CD4-positive, CD25-positive, alpha-beta regulatory T cell (primary cell): Measurements from ENCODE around the gene GOLGA6C. TPM values are rescaled to one million over a fixed set of nuclear protein-coding genes. Genes with fewer than 3 reads are reported as not detected.
A peak's percentile ranks its signal among the peaks of the same experiment; 100 is the strongest.
"Not testable (repeated sequence)": the region's sequence is repeated elsewhere in the genome, so short reads cannot be mapped to it uniquely, and the experiment has no call there.

ENCODE experiments used
- ATAC-seq, 2 donors: fragments of 150-1000 bp; cut with Tn5 transposase; one replicate each; pipeline ENCODE4 v1.10.0; 2021; ENCODE audit warnings: low read depth in 2 of 2, moderate number of reproducible peaks in 2 of 2, moderate library complexity in 1 of 2
- DNase-seq, 3 donors: peaks; one replicate each; pipeline versions ENCODE4 v3.0.0 to v3.0.0-alpha.2; 2012 to 2022; ENCODE audit warnings: mixed read lengths in 1 of 3
- H3K27ac ChIP-seq: one replicate; pipeline ENCODE4 v1.7.0; 2013; ENCODE audit warnings: mild to moderate bottlenecking, low read length; ENCODE audit not compliant: insufficient read depth, poor library complexity, severe bottlenecking
- H3K27me3 ChIP-seq: one replicate; pipeline ENCODE4 v1.7.0; 2013; ENCODE audit warnings: low read length; ENCODE audit not compliant: control insufficient read depth, insufficient read depth
- H3K36me3 ChIP-seq: one replicate; pipeline ENCODE4 v1.7.0; 2013; ENCODE audit warnings: mild to moderate bottlenecking, low read length, moderate library complexity; ENCODE audit not compliant: control insufficient read depth, insufficient read depth
- H3K4me1 ChIP-seq: 2 replicates; pipeline ENCODE4 v1.7.0; 2013; ENCODE audit warnings: mild to moderate bottlenecking, low read length; ENCODE audit not compliant: insufficient read depth, control insufficient read depth, poor library complexity, severe bottlenecking
- H3K4me3 ChIP-seq: one replicate; pipeline ENCODE4 v1.7.0; 2013; ENCODE audit warnings: low read depth, mild to moderate bottlenecking, low read length, moderate library complexity
- H3K9me3 ChIP-seq, 2 experiments: 1 replicate in 1 of 2; 2 replicates in 1 of 2; pipeline ENCODE4 v1.7.0; 2013; ENCODE audit warnings: low read length in 2 of 2, mild to moderate bottlenecking in 1 of 2, moderate library complexity in 1 of 2; ENCODE audit not compliant: control insufficient read depth in 2 of 2
- H3K27ac Mint-ChIP-seq, 3 donors: one replicate each; pipeline ENCODE4 v1.8.0; 2020 to 2022; ENCODE audit warnings: mild to moderate bottlenecking in 3 of 3, mixed read lengths in 3 of 3, moderate library complexity in 2 of 3
- H3K27me3 Mint-ChIP-seq: one replicate; pipeline ENCODE4 v1.8.0; 2022; ENCODE audit warnings: mild to moderate bottlenecking, mixed read lengths
- H3K36me3 Mint-ChIP-seq: one replicate; pipeline ENCODE4 v1.8.0; 2020; ENCODE audit warnings: mixed read lengths
- H3K4me1 Mint-ChIP-seq, 4 donors: one replicate each; pipeline ENCODE4 v1.8.0; 2020 to 2022; ENCODE audit warnings: mixed read lengths in 4 of 4, mild to moderate bottlenecking in 1 of 4
- H3K4me3 Mint-ChIP-seq, 4 donors: one replicate each; pipeline ENCODE4 v1.8.0; 2020 to 2022; ENCODE audit warnings: mild to moderate bottlenecking in 4 of 4, mixed read lengths in 4 of 4, moderate library complexity in 3 of 4
- H3K9me3 Mint-ChIP-seq, 7 donors: one replicate each; pipeline ENCODE4 v1.8.0; 2020 to 2022; ENCODE audit warnings: mixed read lengths in 7 of 7, mild to moderate bottlenecking in 3 of 7, moderate library complexity in 2 of 7
- polyA plus RNA-seq, 4 donors: library from polyadenylated mRNA; unstranded; fragments of 300-500 nt; fragmentation: Illumina TruSeq; gene quantifications; one replicate each; pipeline ENCODE4 v1.2.3, GENCODE V29; 2021
- total RNA-seq: library from RNA; stranded (reverse); gene quantifications from one replicate; pipeline ENCODE4 v1.2.3, GENCODE V29; 2022

The GOLGA6C gene
- total and polyA plus RNA-seq, 5 donors from 2014 or later, result not detected

GRCh38 chr15:75213768-75214221 lies 44.3 kb upstream of the GOLGA6C start:
- H3K27ac Mint-ChIP-seq, result peak overlapping the region in 1 of 3 donors; percentile 82
- H3K4me3 Mint-ChIP-seq, result no peak overlapping the region
- Histone ChIP-seq H3K27me3 (no peaks in the 10 kb centered on the region), H3K9me3 (no peaks in the 10 kb centered on the region), H3K27ac (no peak overlapping the region), H3K4me1 (peaks cover 11% of the 10 kb centered on the region), H3K36me3 (peaks cover 32% of the 10 kb centered on the region), H3K4me3 (no peak overlapping the region)
- H3K27me3 Mint-ChIP-seq, result no peaks in the 10 kb centered on the region
- peaks cover 10% of the 10 kb centered on the region for H3K36me3 Mint-ChIP-seq
- DNase-seq, result no peak
- ATAC-seq, result no peak
- no peaks in the 10 kb centered on the region for H3K9me3 Mint-ChIP-seq
- H3K4me1 Mint-ChIP-seq, result peaks cover 0 to 18% (median 8%) of the 10 kb centered on the region in 4 donors

GRCh38 chr15:75214293-75215096 lies 43.6 kb upstream of the GOLGA6C start:
- no peak overlapping the region for H3K4me3 Mint-ChIP-seq
- no peaks in the 10 kb centered on the region for H3K9me3 Mint-ChIP-seq
- Histone ChIP-seq H3K36me3 (peaks cover 25% of the 10 kb centered on the region), H3K4me1 (peaks cover 11% of the 10 kb centered on the region), H3K9me3 (no peaks in the 10 kb centered on the region), H3K4me3 (no peak overlapping the region), H3K27me3 (no peaks in the 10 kb centered on the region), H3K27ac (no peak overlapping the region)
- H3K27me3 Mint-ChIP-seq, result no peaks in the 10 kb centered on the region
- peaks cover 0 to 11% (median 5%) of the 10 kb centered on the region in 4 donors for H3K4me1 Mint-ChIP-seq
- H3K27ac Mint-ChIP-seq, result peak overlapping the region in 1 of 3 donors; percentile 84
- ATAC-seq, result no peak
- DNase-seq, result no peak
- peaks cover 3% of the 10 kb centered on the region for H3K36me3 Mint-ChIP-seq

GRCh38 chr15:75215107-75216004 lies 42.8 kb upstream of the GOLGA6C start:
- no peak for DNase-seq
- Histone ChIP-seq H3K27me3 (no peaks in the 10 kb centered on the region), H3K27ac (no peak overlapping the region), H3K4me3 (no peak overlapping the region), H3K9me3 (no peaks in the 10 kb centered on the region), H3K36me3 (peaks cover 17% of the 10 kb centered on the region), H3K4me1 (peaks cover 4% of the 10 kb centered on the region)
- ATAC-seq, result no peak
- no peaks in the 10 kb centered on the region for H3K27me3 Mint-ChIP-seq
- H3K4me3 Mint-ChIP-seq, result no peak overlapping the region
- H3K4me1 Mint-ChIP-seq, result peaks cover 0 to 6% (median 2%) of the 10 kb centered on the region in 4 donors
- H3K9me3 Mint-ChIP-seq, result no peaks in the 10 kb centered on the region
- peak overlapping the region in 2 of 3 donors; percentile 20 to 84 for H3K27ac Mint-ChIP-seq
- no peaks in the 10 kb centered on the region for H3K36me3 Mint-ChIP-seq

- Histone ChIP-seq H3K4me1 (no peaks in the 10 kb centered on the region), H3K4me3 (no peak overlapping the region), H3K9me3 (no peaks in the 10 kb centered on the region), H3K27me3 (no peaks in the 10 kb centered on the region), H3K27ac (no peak overlapping the region), H3K36me3 (peaks cover 6% of the 10 kb centered on the region)
- H3K27ac Mint-ChIP-seq, result no peak overlapping the region
- ATAC-seq (no peak), DNase-seq (no peak)
- H3K4me1 Mint-ChIP-seq, result peaks cover 0 to 2% (median 0%) of the 10 kb centered on the region in 4 donors
- no peaks in the 10 kb centered on the region for H3K36me3 Mint-ChIP-seq
- no peak overlapping the region for H3K4me3 Mint-ChIP-seq
- no peaks in the 10 kb centered on the region for H3K9me3 Mint-ChIP-seq
- H3K27me3 Mint-ChIP-seq, result no peaks in the 10 kb centered on the region
Observed at GRCh38 chr15:75217012-75217411, 41.1 kb upstream of the GOLGA6C start.

GRCh38 chr15:75217574-75217973 lies 40.6 kb upstream of the GOLGA6C start:
- not testable (repeated sequence) for H3K4me3 Mint-ChIP-seq

GRCh38 chr15:75219507-75219929 lies 38.6 kb upstream of the GOLGA6C start:
- H3K9me3 Mint-ChIP-seq, H3K36me3 ChIP-seq, ATAC-seq, H3K27ac ChIP-seq, H3K4me1 ChIP-seq, H3K4me3 Mint-ChIP-seq, H3K4me1 Mint-ChIP-seq, H3K4me3 ChIP-seq, H3K36me3 Mint-ChIP-seq, H3K9me3 ChIP-seq, H3K27me3 ChIP-seq, DNase-seq, H3K27me3 Mint-ChIP-seq: not testable (repeated sequence)
- H3K27ac Mint-ChIP-seq, result peak overlapping the region in 1 of 3 donors; percentile 25

More at GRCh38 chr15:75217574-75217973, 40.6 kb upstream of the GOLGA6C start:
- not testable (repeated sequence) for H3K27me3 Mint-ChIP-seq, DNase-seq, H3K9me3 Mint-ChIP-seq, H3K4me1 Mint-ChIP-seq, H3K27ac ChIP-seq, H3K9me3 ChIP-seq, ATAC-seq, H3K27me3 ChIP-seq, H3K36me3 ChIP-seq, H3K4me1 ChIP-seq, H3K36me3 Mint-ChIP-seq, H3K4me3 ChIP-seq, H3K27ac Mint-ChIP-seq

- Histone ChIP-seq H3K27ac (no peak overlapping the region), H3K36me3 (no peaks in the 10 kb centered on the region), H3K4me1 (no peaks in the 10 kb centered on the region), H3K27me3 (no peaks in the 10 kb centered on the region), H3K4me3 (no peak overlapping the region), H3K9me3 (no peaks in the 10 kb centered on the region)
- ATAC-seq (no peak), DNase-seq (no peak)
- H3K27me3 Mint-ChIP-seq, result peaks cover 4% of the 10 kb centered on the region
- no peaks in the 10 kb centered on the region for H3K9me3 Mint-ChIP-seq
- no peak overlapping the region for H3K4me3 Mint-ChIP-seq
- H3K36me3 Mint-ChIP-seq, result no peaks in the 10 kb centered on the region
- H3K27ac Mint-ChIP-seq, result no peak overlapping the region
- no peaks in the 10 kb centered on the region for H3K4me1 Mint-ChIP-seq
Observed at GRCh38 chr15:75223688-75224087, 34.4 kb upstream of the GOLGA6C start.
